Measurements from ENCODE around the gene PNKP.

PNKP gene

GRCh38 chr19:49857061-49857837, 10.1 kb downstream of the PNKP start:
- no peak for DNase-seq

- DNase-seq = no peak
Measured at GRCh38 chr19:49856574-49857021, 10.8 kb downstream of the PNKP start.

- no peak for DNase-seq
Measured at GRCh38 chr19:49855676-49856573, 11.5 kb downstream of the PNKP start.

- no peak for DNase-seq
Measured at GRCh38 chr19:49855277-49855675, 12.1 kb downstream of the PNKP start.

- no peak for DNase-seq
Measured at GRCh38 chr19:49854378-49855263, 12.8 kb downstream of the PNKP start.

GRCh38 chr19:49853852-49854377, 13.5 kb downstream of the PNKP start:
- DNase-seq = no peak

- DNase-seq = no peak
Measured at GRCh38 chr19:49852631-49853126, 14.7 kb downstream of the PNKP start.

GRCh38 chr19:49851456-49852259, 15.7 kb downstream of the PNKP start:
- no peak for DNase-seq

- DNase-seq = peak; percentile 91
Measured at GRCh38 chr19:49850487-49851342, 16.7 kb downstream of the PNKP start, which contains the start of gene PTOV1. Gene PTOV1, plus strand, starts transcription at chr19:49851159.

GRCh38 chr19:49850221-49850486, 17.2 kb downstream of the PNKP start:
- DNase-seq = no peak

- DNase-seq = no peak
Measured at GRCh38 chr19:49849433-49850220, 17.7 kb downstream of the PNKP start.

- DNase-seq = no peak
Measured at GRCh38 chr19:49848938-49849337, 18.4 kb downstream of the PNKP start.

GRCh38 chr19:49847731-49848696, 19.4 kb downstream of the PNKP start:
- no peak for DNase-seq

- DNase-seq = no peak
Measured at GRCh38 chr19:49846408-49846807, 21.0 kb downstream of the PNKP start.

GRCh38 chr19:49845414-49845813, 22.0 kb downstream of the PNKP start:
- no peak for DNase-seq

- DNase-seq = no peak
Measured at GRCh38 chr19:49844138-49845095, 23.0 kb downstream of the PNKP start.

GRCh38 chr19:49843265-49843664, 24.1 kb downstream of the PNKP start:
- no peak for DNase-seq

Data from NCI-H446 treated with DMSO at 0.1 percent for 48 hours (cell line).